Stimulated activated naive CD4-positive, alpha-beta T cell treated with Interleukin-2 at 50 U/mL for 16 hours (primary cell): ENCODE data around the gene CUX1.

Experiments
- DNase-seq: peaks from one replicate; lab custom pipeline; 2025; lab: John Stamatoyannopoulos, UW

Gene CUX1

GRCh38 chr7:101896316-101896715 is 78.9 kb downstream of the CUX1 start:
- DNase-seq: no peak

- no peak for DNase-seq
Observed at GRCh38 chr7:101896941-101897340, 79.5 kb downstream of the CUX1 start.

DNA sequence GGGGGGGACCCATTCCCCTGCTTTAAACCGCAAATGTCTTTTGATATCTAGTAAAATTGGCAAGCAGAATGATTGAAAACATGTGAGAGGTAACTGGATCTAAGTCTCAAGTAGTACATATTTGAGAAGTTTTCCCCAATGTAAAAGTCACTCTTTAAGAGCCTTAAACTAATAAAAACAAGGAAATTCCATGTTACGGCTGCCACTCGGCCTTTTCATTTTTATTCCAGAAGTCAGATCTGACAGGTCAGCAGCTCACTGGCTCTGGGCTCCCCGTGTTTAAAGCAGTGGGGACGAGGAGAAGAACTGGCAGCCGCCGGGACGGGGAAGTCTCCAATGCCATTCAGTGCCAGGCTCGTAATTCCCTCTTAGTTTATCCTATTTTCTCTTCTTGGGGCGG is 80.7 kb downstream of the CUX1 start:
- no peak for DNase-seq

DNA sequence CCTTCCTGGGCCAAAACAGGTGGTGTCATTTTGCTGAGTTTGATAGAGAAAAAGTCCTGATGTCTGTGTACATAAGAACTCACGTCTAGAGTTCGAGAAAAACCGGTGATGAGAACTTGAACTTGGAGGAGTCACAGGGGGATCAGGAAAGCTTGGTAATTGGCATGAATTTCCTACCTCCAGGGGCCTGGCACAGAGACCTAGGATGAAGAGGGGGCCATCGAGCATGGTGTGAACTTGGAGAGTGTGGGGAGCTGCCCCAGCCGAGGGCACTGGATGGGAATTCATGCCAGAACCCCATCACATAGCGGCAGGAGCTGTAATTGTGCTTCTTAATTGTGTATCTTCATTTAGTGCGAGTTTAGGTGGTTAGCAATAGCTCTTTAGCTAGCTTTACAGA is 82.2 kb downstream of the CUX1 start:
- DNase-seq: no peak

DNA sequence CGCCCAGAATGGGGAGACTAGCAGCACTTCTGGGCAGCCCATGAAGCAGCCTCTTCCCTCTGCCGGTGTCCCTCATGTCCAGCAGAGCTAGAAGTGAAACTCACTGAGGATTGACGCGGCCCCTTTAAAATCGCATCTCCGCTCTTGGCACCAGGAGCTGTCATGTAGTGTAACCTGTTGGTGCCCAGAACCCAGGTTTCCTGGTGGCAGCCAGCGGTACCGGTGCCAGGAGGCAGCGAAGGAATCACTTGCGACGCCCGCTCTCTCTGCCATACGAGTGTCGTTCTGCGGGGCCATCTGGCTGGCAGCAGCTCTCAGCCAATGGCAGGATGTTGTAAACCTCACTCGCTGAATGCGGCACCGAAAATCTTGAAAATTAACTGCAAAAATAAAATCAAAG is 82.7 kb downstream of the CUX1 start:
- DNase-seq: no peak

GRCh38 chr7:101901661-101902491 is 84.5 kb downstream of the CUX1 start:
- no peak for DNase-seq

GRCh38 chr7:101902680-101903514 is 85.5 kb downstream of the CUX1 start:
- no peak for DNase-seq

DNA sequence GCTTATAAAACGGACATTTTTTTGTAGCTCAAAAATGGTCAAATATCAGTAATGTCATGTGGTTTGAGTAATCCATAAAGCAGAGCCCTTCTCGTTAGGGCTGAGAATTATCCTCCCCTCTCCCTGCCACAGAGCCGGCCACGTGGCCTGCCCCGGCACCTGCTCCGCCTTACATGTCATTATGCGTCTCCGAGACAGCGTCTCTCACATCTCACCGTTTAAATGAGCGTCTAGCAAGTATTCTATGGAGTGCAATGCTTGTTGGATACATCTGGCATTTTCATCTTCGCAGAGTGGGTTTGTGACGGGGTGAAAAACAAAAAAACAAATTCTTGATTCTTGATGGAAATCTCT is 86.1 kb downstream of the CUX1 start:
- no peak for DNase-seq

DNA sequence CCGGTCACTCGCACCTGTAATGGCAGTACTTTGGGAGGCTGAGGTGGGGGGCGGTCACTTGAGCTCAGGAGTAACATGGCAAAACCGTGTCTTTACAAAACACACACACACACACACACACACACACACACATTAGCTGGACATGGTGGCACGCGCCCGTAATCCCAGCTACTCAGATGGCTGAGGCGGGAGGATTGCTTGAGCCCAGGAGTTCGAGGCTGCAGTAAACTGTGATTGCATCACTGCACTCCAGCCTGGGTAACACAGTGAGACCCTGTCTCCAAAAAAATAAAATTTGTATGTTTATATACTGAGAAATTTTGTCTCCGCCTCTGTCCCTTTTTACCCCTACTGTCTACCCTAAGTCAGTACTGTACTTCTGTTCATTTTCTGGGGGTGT is 86.6 kb downstream of the CUX1 start:
- no peak for DNase-seq

GRCh38 chr7:101905203-101905865 is 87.9 kb downstream of the CUX1 start:
- DNase-seq: no peak

DNA sequence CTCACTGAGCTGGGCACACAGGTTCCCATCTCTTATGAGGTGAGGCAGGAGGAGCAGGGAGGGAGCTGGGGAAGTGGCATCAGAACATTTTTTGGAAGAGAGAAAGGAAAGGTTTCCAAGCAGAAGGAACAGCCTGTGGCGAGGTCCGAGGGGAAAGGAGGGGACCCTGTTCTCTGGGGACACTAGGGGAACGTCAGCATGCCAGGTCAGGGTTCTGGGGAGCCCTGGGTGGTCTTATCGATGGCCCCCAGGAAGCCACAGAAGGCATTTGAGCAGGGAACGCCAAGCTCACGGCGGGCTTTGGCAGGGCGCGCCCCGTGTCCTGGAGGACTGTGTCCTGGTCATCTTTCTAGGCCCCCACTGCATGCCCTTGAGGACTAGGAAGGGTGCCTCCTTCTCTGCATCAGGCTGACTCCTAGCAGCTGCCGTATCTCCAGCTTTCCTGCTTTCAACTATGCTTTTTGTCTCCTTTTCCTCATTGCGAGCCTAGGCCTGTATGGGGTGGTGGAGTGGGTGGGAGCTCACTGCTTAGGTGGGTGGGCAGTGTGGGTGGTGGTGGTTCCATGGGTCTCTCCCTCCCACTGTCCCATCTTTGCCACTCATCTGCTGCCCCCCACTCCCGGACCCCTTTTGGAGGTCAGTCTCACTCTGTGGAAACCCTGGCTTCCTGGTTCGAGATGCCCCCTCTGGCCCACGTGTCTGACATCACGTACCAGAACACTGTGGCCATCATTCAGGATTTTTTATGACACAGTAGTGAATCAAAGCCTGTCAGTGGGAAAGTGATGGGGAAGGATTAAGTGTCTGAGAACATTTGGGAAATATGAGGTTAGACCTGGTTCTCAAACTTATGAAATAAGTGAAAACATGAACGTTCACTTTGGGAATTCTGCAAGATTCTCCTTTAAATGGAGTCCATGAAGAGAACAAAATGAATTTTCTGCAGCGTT is 89.1 kb downstream of the CUX1 start:
- DNase-seq: no peak

DNA sequence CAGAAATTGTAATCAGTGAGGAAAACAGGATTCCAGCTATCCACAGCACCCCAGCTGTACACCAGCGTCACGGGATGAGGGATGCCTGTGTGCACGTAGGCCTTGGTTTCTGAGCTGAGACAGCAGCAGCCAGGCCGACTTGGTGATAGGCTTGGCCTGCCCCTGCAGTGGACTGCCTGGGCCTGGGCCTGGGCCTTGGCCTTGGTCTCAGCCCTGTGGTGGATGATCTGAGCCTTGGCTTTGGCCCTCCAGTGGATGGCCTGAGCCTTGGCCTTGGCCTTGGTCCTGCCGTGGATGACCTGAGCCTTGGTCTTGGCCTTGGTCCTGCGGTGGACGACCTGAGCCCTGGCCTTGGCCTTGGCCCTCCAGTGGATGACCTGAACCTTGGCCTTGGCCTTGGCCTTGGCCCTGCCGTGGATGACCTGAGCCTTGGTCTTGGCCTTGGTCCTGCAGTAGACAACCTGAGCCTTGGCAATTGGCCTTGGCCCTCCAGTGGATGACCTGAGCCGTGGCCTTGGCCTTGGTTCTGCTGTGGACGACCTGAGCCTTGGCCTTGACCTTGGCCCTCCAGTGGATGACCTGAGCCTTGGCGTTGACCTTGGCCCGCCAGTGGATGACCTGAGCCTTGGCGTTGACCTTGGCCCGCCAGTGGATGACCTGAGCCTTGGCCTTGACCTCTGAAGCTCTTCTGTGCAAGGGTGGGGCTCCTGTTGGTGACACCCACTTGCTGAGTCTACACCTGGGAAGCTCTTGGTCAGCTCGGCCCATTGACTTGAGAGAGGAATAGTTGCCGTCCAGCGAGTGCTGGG is 93.8 kb downstream of the CUX1 start:
- no peak for DNase-seq

- DNase-seq: no peak
Observed at GRCh38 chr7:101911800-101912715, 94.6 kb downstream of the CUX1 start.

DNA sequence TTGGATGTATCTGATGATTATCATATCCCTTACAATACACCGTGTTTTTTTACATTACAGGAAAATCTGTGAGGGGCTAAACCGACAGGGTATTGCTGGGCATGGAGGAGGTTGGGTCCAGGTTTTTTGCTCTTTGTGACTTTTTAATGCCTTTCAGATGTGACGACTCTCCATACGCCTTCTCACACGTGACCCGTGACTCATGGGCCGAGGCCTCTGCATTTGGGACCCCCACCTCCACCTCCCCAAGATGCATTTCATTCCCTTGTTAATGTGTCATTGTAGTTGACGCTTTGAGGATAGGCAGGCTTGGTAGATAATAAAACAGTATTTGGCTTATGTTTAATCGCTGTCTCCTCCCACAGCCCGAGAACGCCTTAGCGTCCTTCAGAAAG is 95.3 kb downstream of the CUX1 start:
- no peak for DNase-seq

- DNase-seq: no peak
Observed at GRCh38 chr7:101913247-101913721, 95.9 kb downstream of the CUX1 start.

DNA sequence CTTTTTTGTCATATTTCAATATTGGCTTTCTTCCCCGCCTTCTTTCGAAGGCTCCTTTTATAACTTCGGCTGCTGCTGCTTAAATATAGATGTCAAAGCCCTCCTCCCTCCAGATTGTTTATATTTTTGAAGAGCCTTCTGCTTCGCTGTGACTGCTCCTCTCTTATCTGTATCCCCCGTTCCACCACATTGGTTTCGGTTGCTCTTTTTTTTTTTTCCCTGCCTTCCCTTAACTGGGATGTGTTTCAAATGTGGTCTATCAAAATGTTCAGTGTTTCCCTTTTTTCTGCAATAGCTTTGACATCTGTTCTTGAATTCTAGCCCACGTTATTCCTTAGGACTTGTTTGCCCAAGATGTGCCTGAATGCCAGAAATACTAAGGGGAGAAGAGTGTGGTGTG is 96.4 kb downstream of the CUX1 start:
- DNase-seq: no peak

DNA sequence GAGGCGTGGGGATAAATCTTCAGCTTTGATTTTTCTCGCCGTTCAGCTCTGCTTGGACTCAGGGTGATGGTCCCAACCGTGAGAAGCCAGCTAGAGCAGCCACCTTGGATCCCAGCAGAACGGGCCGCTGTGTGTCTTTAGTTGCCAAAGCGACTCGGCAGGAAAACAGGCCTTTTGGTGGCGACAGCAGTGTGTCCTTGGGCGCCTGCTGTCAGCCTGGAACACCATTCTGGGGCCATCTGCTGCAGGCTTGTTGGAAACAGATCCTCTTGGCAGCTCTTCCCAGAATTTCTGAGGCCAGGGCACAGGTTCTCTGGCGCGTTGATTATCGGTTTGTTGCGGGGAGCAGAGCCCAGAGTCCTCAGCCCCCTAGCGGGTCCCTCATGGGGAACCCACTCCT is 97.6 kb downstream of the CUX1 start:
- DNase-seq: no peak

DNA sequence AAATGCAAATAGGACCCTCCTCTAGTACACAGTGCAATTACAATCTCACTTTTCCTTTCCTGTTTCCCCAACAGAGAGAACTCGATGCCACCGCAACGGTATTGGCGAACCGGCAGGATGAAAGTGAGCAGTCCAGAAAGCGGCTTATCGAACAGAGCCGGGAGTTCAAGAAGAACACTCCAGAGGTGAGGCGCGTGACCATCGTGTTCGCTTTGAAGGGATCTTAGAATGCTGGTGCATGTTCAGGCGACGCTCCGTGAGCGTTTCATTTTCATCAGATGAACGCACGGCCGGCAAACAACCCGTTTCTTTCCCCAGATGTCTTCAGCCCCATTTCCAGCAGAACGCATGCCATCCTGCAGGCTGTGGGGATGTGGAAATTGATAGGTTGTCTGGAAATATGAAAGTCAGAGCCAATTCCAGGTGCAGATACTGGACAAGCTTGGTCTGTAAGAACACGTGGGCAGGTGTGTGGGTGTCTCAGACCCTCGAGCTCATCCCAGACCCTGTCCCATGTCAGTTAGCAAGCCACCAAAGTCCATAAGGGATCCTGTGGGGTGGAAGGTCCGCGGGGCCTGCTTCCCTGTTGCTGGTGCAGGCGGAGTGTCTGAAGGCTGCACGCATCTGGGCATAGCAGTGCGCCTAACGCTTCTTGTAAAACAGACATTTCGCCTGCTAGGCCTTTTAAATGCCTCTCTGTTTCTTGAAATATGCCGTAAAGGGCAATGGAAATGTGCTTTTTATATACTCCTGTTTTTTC is 98.8 kb downstream of the CUX1 start:
- DNase-seq: no peak

DNA sequence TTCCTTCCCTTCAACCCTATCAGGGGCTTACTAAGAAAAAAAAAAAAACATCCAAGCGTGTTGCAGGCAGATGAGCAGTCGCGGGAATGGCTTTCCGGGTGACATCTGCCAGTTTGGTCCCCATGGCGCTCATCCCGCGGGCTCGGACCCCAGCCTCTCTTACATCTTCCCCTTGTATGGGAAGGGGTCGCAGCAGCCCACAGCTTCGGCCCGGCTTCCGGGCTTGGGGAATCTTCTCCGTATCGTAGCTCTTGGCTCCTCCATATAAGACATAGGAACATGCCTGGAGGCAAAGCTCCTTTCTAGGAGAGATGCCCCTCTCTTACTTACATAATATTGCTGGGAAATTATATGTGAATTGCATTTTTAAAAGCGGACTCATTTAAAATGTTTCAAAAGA is 99.5 kb downstream of the CUX1 start:
- no peak for DNase-seq
